SK-N-SH (cell line): ENCODE results near the gene NUP35. TPM values are rescaled to one million over a fixed set of nuclear protein-coding genes. Genes with fewer than 3 reads are reported as not detected.
A peak's percentile ranks its signal among the peaks of the same experiment; 100 is the strongest.

Experiments
- CTCF ChIA-PET: fragments of 300-600, 350-600 bp; formaldehyde crosslinking; extraction: SDS; loops from one replicate; lab custom pipeline; 2021; lab: Yijun Ruan, JAX
- POLR2A ChIA-PET: fragments of 350-600 bp; sonication (Branson Sonifier 250); formaldehyde crosslinking; extraction: SDS; loops from one replicate; lab custom pipeline; 2020; ENCODE audit warnings: antibody characterized with exemption, inconsistent platforms; lab: Yijun Ruan, JAX
- DNase-seq: peaks from one replicate; pipeline ENCODE4 v3.0.0; 2012
- H2AFZ ChIP-seq: fragments of 200-600 bp; sonication (generic); 2 replicates; pipeline ENCODE4 v1.8.1; 2016; ENCODE audit warnings: antibody characterized with exemption, mild to moderate bottlenecking, low read depth
- H3F3A ChIP-seq: fragments of 200-600 bp; sonication (generic); replicated peaks from 2 replicates; pipeline ENCODE3; 2016; ENCODE audit warnings: antibody characterized with exemption, mild to moderate bottlenecking; ENCODE audit not compliant: insufficient read depth
- H3K27ac ChIP-seq, 2 experiments: fragments of 200-500 bp in 1 of 2; fragments of 200-600 bp in 1 of 2; sonication (Bioruptor generic) in 1 of 2; sonication (generic), shearing (Covaris generic) in 1 of 2; 2 replicates each; pipeline versions ENCODE4 v1.5.1 to v1.6.1; 2014 to 2016; ENCODE audit warnings: low read depth in 2 of 2, inconsistent platforms in 1 of 2, low read length in 1 of 2, mild to moderate bottlenecking in 1 of 2, mixed read lengths in 1 of 2
- H3K27me3 ChIP-seq: fragments of 200-600 bp; sonication (generic), shearing (Covaris generic); 2 replicates; pipeline ENCODE4 v1.6.1; 2016; ENCODE audit warnings: mixed run types; ENCODE audit not compliant: insufficient read depth
- H3K36me3 ChIP-seq, 2 experiments: fragments of 200-500 bp in 1 of 2; fragments of 200-600 bp in 1 of 2; sonication (Bioruptor generic) in 1 of 2; sonication (generic) in 1 of 2; replicated peaks in 1 of 2; 2 replicates each; pipeline versions ENCODE3 to v1.5.1; 2014 to 2016; ENCODE audit warnings: low read length in 1 of 2, mild to moderate bottlenecking in 1 of 2; ENCODE audit not compliant: insufficient read depth in 2 of 2, control insufficient read depth in 1 of 2
- H3K4me1 ChIP-seq, 2 experiments: fragments of 200-500 bp in 1 of 2; fragments of 200-600 bp in 1 of 2; sonication (Bioruptor generic) in 1 of 2; sonication (generic), shearing (Covaris generic) in 1 of 2; 2 replicates each; pipeline versions ENCODE4 v1.5.1 to v1.6.1; 2014 to 2016; ENCODE audit warnings: low read depth in 1 of 2, low read length in 1 of 2, mixed run types in 1 of 2; ENCODE audit not compliant: insufficient read depth in 2 of 2, control insufficient read depth in 1 of 2
- H3K4me2 ChIP-seq: fragments of 200-600 bp; sonication (generic), shearing (Covaris generic); 2 replicates; pipeline ENCODE4 v1.6.1; 2017; ENCODE audit warnings: mixed run types
- H3K4me3 ChIP-seq, 2 experiments: fragments of 200-500 bp in 1 of 2; fragments of 200-600 bp in 1 of 2; sonication (Bioruptor generic) in 1 of 2; sonication (generic), shearing (Covaris generic) in 1 of 2; 2 replicates each; pipeline versions ENCODE4 v1.5.1 to v1.8.1; 2014 to 2016; ENCODE audit warnings: low read depth in 2 of 2, inconsistent platforms in 1 of 2, low read length in 1 of 2, mild to moderate bottlenecking in 1 of 2, mixed read lengths in 1 of 2, moderate library complexity in 1 of 2
- H3K79me2 ChIP-seq: fragments of 200-600 bp; sonication (generic); 2 replicates; pipeline ENCODE4 v1.8.1; 2017; ENCODE audit warnings: mild to moderate bottlenecking; ENCODE audit not compliant: insufficient read depth
- H3K9ac ChIP-seq: fragments of 200-600 bp; sonication (generic); 2 replicates; pipeline ENCODE4 v1.6.1; 2017; ENCODE audit warnings: mixed run types
- H3K9me2 ChIP-seq: fragments of 200-600 bp; sonication (generic); 2 replicates; pipeline ENCODE4 v1.6.1; 2017; ENCODE audit warnings: mixed run types
- H3K9me3 ChIP-seq: fragments of 200-600 bp; sonication (generic); 2 replicates; pipeline ENCODE4 v1.6.1; 2017; ENCODE audit warnings: mixed run types, mild to moderate bottlenecking, moderate library complexity
- H4K20me1 ChIP-seq: fragments of 200-600 bp; sonication (generic); 2 replicates; pipeline ENCODE4 v1.6.1; 2017; ENCODE audit warnings: mild to moderate bottlenecking, mixed run types; ENCODE audit not compliant: insufficient read depth
- CHD2 ChIP-seq: fragments of 150-350 bp; IDR thresholded peaks from 2 replicates; pipeline ENCODE4 v1.6.1; 2018; ENCODE audit warnings: low read length; ENCODE audit not compliant: partially characterized antibody
- EZH2phosphoT487 ChIP-seq: fragments of 200-600 bp; sonication (generic); IDR thresholded peaks from 2 replicates; pipeline ENCODE4 v1.6.1; 2017; ENCODE audit warnings: low read depth, mixed run types, mild to moderate bottlenecking, antibody characterized with exemption, moderate library complexity, borderline replicate concordance
- FOXM1 ChIP-seq: IDR thresholded peaks from 2 replicates; pipeline ENCODE4 v1.4.0; 2012; ENCODE audit warnings: low read depth, mild to moderate bottlenecking
- GATA2 ChIP-seq: sonication (generic); formaldehyde crosslinking; IDR thresholded peaks from 2 replicates; pipeline ENCODE4 v1.5.0; 2020; ENCODE audit warnings: mild to moderate bottlenecking, missing genetic modification reagents
- IRF3 ChIP-seq: fragments of 150-350 bp; IDR thresholded peaks from 2 replicates; pipeline ENCODE4 v1.6.1; 2016; ENCODE audit warnings: mild to moderate bottlenecking, low read depth, low read length
- MAX ChIP-seq: IDR thresholded peaks from 2 replicates; pipeline ENCODE4 v1.4.0; 2012; ENCODE audit warnings: low read depth
- NRF1 ChIP-seq: IDR thresholded peaks from 2 replicates; pipeline ENCODE4 v1.6.1; 2012; ENCODE audit warnings: low read depth, mild to moderate bottlenecking, low read length
- RCOR1 ChIP-seq: fragments of 150-350 bp; IDR thresholded peaks from 2 replicates; pipeline ENCODE4 v1.6.1; 2017; ENCODE audit warnings: antibody characterized with exemption, low read length
- RFX5 ChIP-seq: IDR thresholded peaks from 2 replicates; pipeline ENCODE4 v1.6.1; 2012; ENCODE audit warnings: mild to moderate bottlenecking, improper control_type of control experiment, low read length
- TCF12 ChIP-seq: IDR thresholded peaks from 2 replicates; pipeline ENCODE4 v1.4.0; 2012
- WGBS: methylation state at CpG from one replicate; pipeline ENCODE4 v1.1.6; 2017; ENCODE audit warnings: low lambda C conversion rate; 5-methylcytosine and 5-hydroxymethylcytosine counted together
- polyA plus RNA-seq, 3 experiments: library from polyadenylated mRNA; depleted of rRNA; stranded (reverse); fragments of >200 nt; gene quantifications; 2 replicates each; pipeline ENCODE4 v1.2.3, GENCODE V29; 2012

Gene NUP35
- polyA plus RNA-seq, 1 of the 3 experiments (the other 2 are of a cell fraction), result 9.1 TPM

- Histone ChIP-seq H3K27ac (peak overlapping the region; percentile 87 to 98), H3K9me2 (no peaks in the 10 kb centered on the region), H3K79me2 (peaks cover 42% of the 10 kb centered on the region), H4K20me1 (no peaks in the 10 kb centered on the region), H2AFZ (peak overlapping the region; percentile 93), H3K9ac (peak overlapping the region; percentile 75), H3K4me2 (peak overlapping the region; percentile 85), H3K27me3 (no peaks in the 10 kb centered on the region), H3K4me1 (peaks cover 4 to 8% of the 10 kb centered on the region in 2 experiments; a peak in 3 of 4 replicates), H3K4me3 (peak overlapping the region; percentile 81 to 85), H3K36me3 (peaks cover 0 to 4% of the 10 kb centered on the region in 2 experiments), H3K9me3 (no peaks in the 10 kb centered on the region), H3F3A (peaks cover 9% of the 10 kb centered on the region)
- CTCF ChIA-PET, result no interaction called here
- TF ChIP-seq EZH2phosphoT487 (no peak), TCF12 (no peak), RFX5 (0 out of 2 replicates have a peak, but pooled peaks have one; percentile 27)
- WGBS, result 0% methylated on average over 7 of the region's 7 CpGs
- POLR2A ChIA-PET, result interaction anchor here (2.1 kb wide), 1 partner anchor 45 kb away, joined by 13 read pairs; the partner anchor contains the start of gene DUSP19
- DNase-seq, result no peak
Observed at GRCh38 chr2:183123959-183124221, 353 bp upstream of the NUP35 start.

GRCh38 chr2:183124957-183125255, 663 bp downstream of the NUP35 start:
- Histone ChIP-seq H4K20me1 (no peaks in the 10 kb centered on the region), H3K9me3 (no peaks in the 10 kb centered on the region), H3K79me2 (peaks cover 52% of the 10 kb centered on the region), H3K36me3 (peaks cover under 1 to 14% of the 10 kb centered on the region in 2 experiments), H2AFZ (peak overlapping the region; percentile 93), H3K27ac (peak overlapping the region; percentile 87 to 98), H3K9ac (peak overlapping the region; percentile 75), H3K27me3 (no peaks in the 10 kb centered on the region), H3K4me3 (peak overlapping the region; percentile 81 to 85), H3K9me2 (no peaks in the 10 kb centered on the region), H3F3A (peaks cover 9% of the 10 kb centered on the region), H3K4me2 (peak overlapping the region; percentile 85), H3K4me1 (peaks cover 4 to 8% of the 10 kb centered on the region in 2 experiments; a peak in 3 of 4 replicates)
- WGBS, result 1% methylated on average over 10 of the region's 10 CpGs
- no peak for DNase-seq
- POLR2A ChIA-PET, result interaction anchor here (2.1 kb wide), 1 partner anchor 46 kb away, joined by 13 read pairs; the partner anchor contains the start of gene DUSP19
- no peak for TF ChIP-seq MAX
- CTCF ChIA-PET, result no interaction called here

- Histone ChIP-seq H3K9me2 (no peaks in the 10 kb centered on the region), H3F3A (peaks cover 9% of the 10 kb centered on the region), H2AFZ (peak overlapping the region; percentile 32; the same call in 1 of the 2 replicates), H3K9me3 (no peaks in the 10 kb centered on the region), H3K9ac (peak overlapping the region; percentile 75; the same call in 1 of the 2 replicates), H3K4me1 (peaks cover 4 to 8% of the 10 kb centered on the region in 2 experiments; a peak in 3 of 4 replicates), H3K27me3 (no peaks in the 10 kb centered on the region), H4K20me1 (no peaks in the 10 kb centered on the region), H3K4me3 (peak overlapping the region; percentile 81 to 85; a peak in 2 of 4 replicates), H3K27ac (0 out of 4 replicates have a peak overlapping the region, but pooled peaks of 1 of the 2 experiments have one; percentile 87), H3K4me2 (peak overlapping the region; percentile 85), H3K36me3 (peaks cover 8 to 21% of the 10 kb centered on the region in 2 experiments), H3K79me2 (peaks cover 61% of the 10 kb centered on the region)
- TF ChIP-seq CHD2, result no peak
- no peak for TF ChIP-seq GATA2 (CRISPR knock-in tag)
- no peak for TF ChIP-seq NRF1
- TF ChIP-seq IRF3, result no peak
- no peak for TF ChIP-seq FOXM1
- no peak for TF ChIP-seq RCOR1
- POLR2A ChIA-PET, result no interaction called here
- CTCF ChIA-PET, result interaction anchor here (1.0 to 1.1 kb wide), 2 partner anchors 16 to 90 kb away, joined by 3 read pairs; no protein-coding TSS in a partner anchor
- WGBS, result 62% methylated on average over 11 of the region's 11 CpGs
- no peak for DNase-seq
Observed at GRCh38 chr2:183125659-183126341, 1.6 kb downstream of the NUP35 start.
